Endothelial cell (in vitro differentiated cells): ENCODE results near the gene CPT2. TPM values are rescaled to one million over a fixed set of nuclear protein-coding genes. Genes with fewer than 3 reads are reported as not detected.
A peak's percentile ranks its signal among the peaks of the same experiment; 100 is the strongest.
"Not testable (repeated sequence)": the region's sequence is repeated elsewhere in the genome, so short reads cannot be mapped to it uniquely, and the experiment has no call there.

ENCODE experiments used
- DNase-seq: peaks from one replicate; pipeline ENCODE4 v3.0.0; 2021; ENCODE audit warnings: low spot score
- H3K27ac Mint-ChIP-seq: one replicate; pipeline ENCODE4 v1.8.0; 2021; ENCODE audit warnings: mixed read lengths, inconsistent platforms; ENCODE audit not compliant: unreplicated experiment
- H3K27me3 Mint-ChIP-seq: one replicate; pipeline ENCODE4 v1.8.0; 2021; ENCODE audit warnings: mild to moderate bottlenecking, moderate library complexity, mixed read lengths, inconsistent platforms; ENCODE audit not compliant: unreplicated experiment
- H3K36me3 Mint-ChIP-seq: one replicate; pipeline ENCODE4 v1.8.0; 2021; ENCODE audit warnings: mild to moderate bottlenecking, low read depth, mixed read lengths, inconsistent platforms; ENCODE audit not compliant: unreplicated experiment
- H3K4me1 Mint-ChIP-seq: one replicate; pipeline ENCODE4 v1.8.0; 2021; ENCODE audit warnings: mild to moderate bottlenecking, mixed read lengths, inconsistent platforms; ENCODE audit not compliant: unreplicated experiment
- H3K4me3 Mint-ChIP-seq: one replicate; pipeline ENCODE4 v1.8.0; 2021; ENCODE audit warnings: mild to moderate bottlenecking, mixed read lengths, inconsistent platforms; ENCODE audit not compliant: unreplicated experiment
- H3K9me3 Mint-ChIP-seq: one replicate; pipeline ENCODE4 v1.8.0; 2021; ENCODE audit warnings: mixed read lengths, inconsistent platforms; ENCODE audit not compliant: unreplicated experiment
- CTCF ChIP-seq: fragments of 200-600 bp; sonication (generic); IDR thresholded peaks from one replicate; pipeline ENCODE4 v1.5.0; 2021; ENCODE audit warnings: antibody characterized with exemption; ENCODE audit not compliant: unreplicated experiment
- total RNA-seq: library from RNA; stranded (reverse); fragmentation: NEBNext Ultra II Directional; extraction: Animal tissue kit (Norgen Biotek cat#: 25700); gene quantifications from one replicate; pipeline ENCODE4 v1.2.1, GENCODE V29; 2021; ENCODE audit not compliant: unreplicated experiment

Gene CPT2
- total RNA-seq, 1 donor from 2014 or later: 17.6 TPM

DNA sequence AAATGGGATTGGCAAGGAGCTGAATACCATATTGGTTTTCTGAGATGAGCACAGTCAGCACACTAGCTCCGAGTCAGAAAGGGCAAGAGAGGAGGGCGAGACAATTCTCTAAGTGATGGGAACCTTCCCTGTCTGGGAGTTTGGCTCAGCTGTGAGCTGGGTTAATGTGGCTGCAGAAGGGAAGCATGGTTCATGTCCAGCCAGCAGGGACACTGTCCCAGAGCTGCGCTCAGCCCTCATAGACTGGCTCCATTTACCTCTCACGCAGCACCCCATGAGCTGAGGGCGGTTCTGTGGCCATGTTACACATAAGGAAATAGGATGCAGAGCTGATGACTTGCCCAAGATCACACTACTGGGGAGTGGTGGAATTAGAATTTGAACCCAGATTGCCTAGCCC, 15.7 kb upstream of the CPT2 start:
- DNase-seq: no peak
- Mint-ChIP-seq H3K27ac (no peak overlapping the region), H3K27me3 (no peaks in the 10 kb centered on the region), H3K36me3 (no peaks in the 10 kb centered on the region), H3K4me3 (no peak overlapping the region), H3K9me3 (no peaks in the 10 kb centered on the region), H3K4me1 (peaks cover under 1% of the 10 kb centered on the region)
- no peak for TF ChIP-seq CTCF

DNA sequence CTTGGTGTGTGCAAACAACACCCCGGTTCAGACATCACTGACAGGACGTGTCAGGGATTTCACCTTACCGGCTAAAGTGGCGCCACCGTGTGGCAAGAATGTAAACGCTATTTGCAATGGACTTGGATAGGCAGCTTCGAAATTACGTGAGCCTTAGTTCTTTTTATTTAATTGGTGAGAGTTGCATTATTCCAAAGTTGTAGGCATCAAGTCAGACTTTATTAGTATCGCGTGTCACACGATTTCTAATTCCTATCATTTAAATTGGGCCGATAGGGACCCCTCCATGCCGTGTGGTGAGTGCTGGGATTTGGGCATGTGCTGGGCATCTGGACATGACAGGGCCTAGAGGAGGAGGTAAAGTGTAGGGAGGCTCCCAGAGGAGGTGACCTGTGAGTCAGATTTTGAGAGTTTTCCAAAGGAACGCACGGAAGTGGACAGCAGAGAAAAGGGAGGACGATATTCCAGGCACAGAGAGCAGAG, 14.5 kb upstream of the CPT2 start:
- H3K27ac Mint-ChIP-seq: no peak overlapping the region
- no peak overlapping the region for H3K4me3 Mint-ChIP-seq
- H3K9me3 Mint-ChIP-seq: no peaks in the 10 kb centered on the region
- peak; percentile 98 for TF ChIP-seq CTCF
- no peaks in the 10 kb centered on the region for H3K36me3 Mint-ChIP-seq
- peak; percentile 82 for DNase-seq
- H3K4me1 Mint-ChIP-seq: no peaks in the 10 kb centered on the region
- H3K27me3 Mint-ChIP-seq: no peaks in the 10 kb centered on the region

DNA sequence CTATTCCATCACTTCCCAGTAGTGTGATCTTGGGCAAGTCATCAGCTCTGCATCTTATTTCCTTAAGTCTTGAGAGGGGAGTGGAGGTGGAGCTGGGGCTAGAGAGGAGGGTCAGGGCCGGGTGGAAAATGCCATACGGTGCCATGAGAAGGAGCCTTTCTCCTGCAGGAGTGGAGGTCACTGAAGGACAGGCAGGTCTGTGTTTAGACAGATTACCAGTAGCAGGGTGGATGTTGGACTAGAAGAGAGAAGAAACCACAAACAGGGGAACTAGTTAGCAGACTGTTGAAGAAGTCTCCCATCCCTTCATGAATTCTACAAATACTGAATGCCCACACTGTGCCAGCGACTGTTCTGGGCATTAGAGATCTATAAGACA, 13.9 kb upstream of the CPT2 start:
- Mint-ChIP-seq H3K27me3 (no peaks in the 10 kb centered on the region), H3K4me1 (no peaks in the 10 kb centered on the region), H3K9me3 (no peaks in the 10 kb centered on the region), H3K27ac (no peak overlapping the region), H3K36me3 (no peaks in the 10 kb centered on the region), H3K4me3 (no peak overlapping the region)
- no peak for TF ChIP-seq CTCF
- no peak for DNase-seq

- no peaks in the 10 kb centered on the region for H3K4me1 Mint-ChIP-seq
- H3K9me3 Mint-ChIP-seq: no peaks in the 10 kb centered on the region
- no peaks in the 10 kb centered on the region for H3K36me3 Mint-ChIP-seq
- no peak for DNase-seq
- TF ChIP-seq CTCF: no peak
- H3K27me3 Mint-ChIP-seq: no peaks in the 10 kb centered on the region
- H3K27ac Mint-ChIP-seq: no peak overlapping the region
- H3K4me3 Mint-ChIP-seq: no peak overlapping the region
Measured at GRCh38 chr1:53183095-53183990, 13.3 kb upstream of the CPT2 start.

DNA sequence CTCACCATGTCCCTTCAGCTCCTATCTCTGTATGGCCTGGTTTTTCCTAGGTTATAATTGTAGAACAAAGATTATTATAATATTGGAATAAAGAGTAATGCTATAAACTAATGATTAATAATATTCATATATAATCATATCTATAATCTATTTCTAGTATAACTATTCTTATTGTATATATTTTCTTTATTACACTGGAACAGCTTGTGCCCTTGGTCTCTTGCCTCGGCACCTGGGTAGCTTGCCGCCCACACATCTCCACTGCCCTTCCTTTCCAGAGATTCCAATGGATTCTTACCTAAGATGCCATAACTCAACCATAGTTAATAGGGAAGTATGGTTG, 10.7 kb upstream of the CPT2 start:
- H3K4me3 Mint-ChIP-seq, DNase-seq, H3K9me3 Mint-ChIP-seq, H3K27ac Mint-ChIP-seq, H3K27me3 Mint-ChIP-seq, H3K36me3 Mint-ChIP-seq, H3K4me1 Mint-ChIP-seq: not testable (repeated sequence)
